ENCODE results near the gene TRIP10.
"Not testable (repeated sequence)": the region's sequence is repeated elsewhere in the genome, so short reads cannot be mapped to it uniquely, and the experiment has no call there.

TRIP10 gene

DNA sequence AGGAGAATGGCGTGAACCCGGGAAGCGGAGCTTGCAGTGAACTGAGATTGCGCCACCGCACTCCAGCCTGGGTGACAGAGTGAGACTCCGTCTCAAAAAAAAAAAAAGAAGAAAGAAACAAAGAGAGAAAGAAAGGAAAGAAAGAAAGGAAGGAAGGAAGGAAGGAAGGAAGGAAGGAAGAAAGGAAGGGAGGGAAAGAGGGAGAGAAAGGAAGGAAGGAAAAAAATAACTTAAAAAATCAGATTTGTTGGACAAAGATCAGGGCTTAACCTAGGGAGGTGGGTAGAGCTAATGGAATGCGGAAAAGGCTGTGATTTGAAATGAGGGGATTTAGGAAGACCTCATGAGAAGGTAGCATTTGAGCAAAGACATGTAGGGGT, 32.2 kb downstream of the TRIP10 start:
- not testable (repeated sequence) for DNase-seq

DNA sequence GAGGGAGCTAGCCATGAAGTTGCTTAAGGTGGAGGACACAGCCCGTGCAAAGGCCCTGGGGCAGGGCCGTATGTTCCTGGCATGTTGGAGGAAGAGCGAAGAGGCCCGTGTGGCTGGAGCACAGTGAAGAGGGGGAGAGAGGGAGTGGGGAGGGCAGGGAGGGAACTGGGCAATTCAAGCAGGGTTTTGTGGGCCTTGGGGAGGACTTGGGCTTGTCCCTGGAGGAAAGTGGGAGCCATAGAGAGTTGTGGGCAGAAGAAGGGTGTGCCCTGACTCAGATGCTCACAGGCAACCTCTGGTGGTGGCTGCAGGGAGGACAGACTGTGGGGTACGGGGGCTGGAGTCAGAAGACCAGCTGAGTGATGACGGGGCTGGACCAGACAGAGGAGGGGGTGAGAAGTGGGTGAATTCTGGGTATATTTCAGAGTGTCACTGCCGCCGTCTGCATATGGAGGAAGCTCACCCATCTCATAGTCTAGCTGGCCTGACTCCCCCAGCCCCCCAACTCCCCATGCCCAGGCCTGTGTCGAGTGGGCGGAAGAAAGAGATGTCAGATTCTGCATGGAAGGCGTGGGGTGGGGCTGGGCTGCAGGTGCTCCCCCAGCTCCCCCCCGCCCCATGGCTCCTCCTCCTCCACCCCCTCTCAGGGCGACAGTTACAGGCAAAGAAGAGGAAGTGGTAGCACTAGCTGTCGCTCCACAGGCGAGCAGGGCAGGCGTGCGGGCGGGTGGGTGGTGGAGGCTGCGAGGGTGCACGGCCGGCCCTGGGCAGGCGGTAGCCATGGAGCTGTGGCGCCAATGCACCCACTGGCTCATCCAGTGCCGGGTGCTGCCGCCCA, 32.8 kb downstream of the TRIP10 start, which contains the start of gene VAV1:
Gene VAV1 (plus strand): TSS at position 681 of the 838 bp plus-strand sequence. CDS start 100 bp downstream, at position 781.
- no peak for DNase-seq

DNA sequence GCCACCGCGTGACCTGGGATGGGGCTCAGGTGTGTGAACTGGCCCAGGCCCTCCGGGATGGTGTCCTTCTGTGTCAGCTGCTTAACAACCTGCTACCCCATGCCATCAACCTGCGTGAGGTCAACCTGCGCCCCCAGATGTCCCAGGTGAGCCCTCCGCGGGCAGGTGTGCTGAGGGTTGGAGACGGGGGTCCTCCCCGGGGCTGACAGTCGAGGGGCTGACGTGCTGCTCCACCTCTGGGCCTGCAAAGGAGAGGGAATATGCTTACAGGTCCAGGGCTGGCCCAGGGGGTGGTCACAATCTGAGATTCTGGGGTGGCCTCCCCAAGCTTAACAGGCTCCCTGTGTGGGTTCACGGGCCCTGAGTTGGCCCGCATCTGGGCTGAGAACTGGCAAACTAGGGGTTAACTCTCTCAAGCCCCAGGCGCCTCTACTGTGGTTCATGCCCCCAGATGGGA, 33.4 kb downstream of the TRIP10 start:
- no peak for DNase-seq

DNA sequence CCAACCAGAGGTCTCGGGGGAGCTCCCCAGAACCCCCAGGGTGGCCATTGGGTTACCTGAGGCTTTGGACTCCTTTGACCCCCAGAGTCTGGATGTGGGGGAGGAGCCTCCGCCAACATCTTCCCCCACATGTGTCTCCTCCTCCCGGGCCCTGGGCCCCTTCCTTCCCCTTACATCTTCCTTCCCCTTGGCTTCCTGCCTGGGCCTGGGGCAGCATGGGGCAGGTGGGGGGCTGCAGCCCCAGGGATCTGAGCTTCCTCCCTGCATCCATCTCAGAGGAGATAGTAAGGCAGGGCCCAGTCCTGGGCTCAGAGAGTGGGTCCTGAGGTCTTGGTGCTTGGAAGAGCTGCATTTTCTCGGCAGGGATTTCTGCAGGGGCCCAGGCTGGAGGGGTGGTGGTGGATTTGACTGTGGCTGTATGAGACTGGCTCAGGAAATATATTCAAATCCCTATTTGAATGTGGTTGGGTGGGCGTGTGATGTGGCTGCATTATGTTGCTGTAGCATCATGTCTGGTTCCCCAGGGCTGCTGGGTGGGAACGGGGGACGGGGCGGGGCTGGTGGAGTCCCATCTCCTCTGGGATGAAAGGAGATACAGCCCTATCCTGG, 33.9 kb downstream of the TRIP10 start:
- no peak for DNase-seq

DNA sequence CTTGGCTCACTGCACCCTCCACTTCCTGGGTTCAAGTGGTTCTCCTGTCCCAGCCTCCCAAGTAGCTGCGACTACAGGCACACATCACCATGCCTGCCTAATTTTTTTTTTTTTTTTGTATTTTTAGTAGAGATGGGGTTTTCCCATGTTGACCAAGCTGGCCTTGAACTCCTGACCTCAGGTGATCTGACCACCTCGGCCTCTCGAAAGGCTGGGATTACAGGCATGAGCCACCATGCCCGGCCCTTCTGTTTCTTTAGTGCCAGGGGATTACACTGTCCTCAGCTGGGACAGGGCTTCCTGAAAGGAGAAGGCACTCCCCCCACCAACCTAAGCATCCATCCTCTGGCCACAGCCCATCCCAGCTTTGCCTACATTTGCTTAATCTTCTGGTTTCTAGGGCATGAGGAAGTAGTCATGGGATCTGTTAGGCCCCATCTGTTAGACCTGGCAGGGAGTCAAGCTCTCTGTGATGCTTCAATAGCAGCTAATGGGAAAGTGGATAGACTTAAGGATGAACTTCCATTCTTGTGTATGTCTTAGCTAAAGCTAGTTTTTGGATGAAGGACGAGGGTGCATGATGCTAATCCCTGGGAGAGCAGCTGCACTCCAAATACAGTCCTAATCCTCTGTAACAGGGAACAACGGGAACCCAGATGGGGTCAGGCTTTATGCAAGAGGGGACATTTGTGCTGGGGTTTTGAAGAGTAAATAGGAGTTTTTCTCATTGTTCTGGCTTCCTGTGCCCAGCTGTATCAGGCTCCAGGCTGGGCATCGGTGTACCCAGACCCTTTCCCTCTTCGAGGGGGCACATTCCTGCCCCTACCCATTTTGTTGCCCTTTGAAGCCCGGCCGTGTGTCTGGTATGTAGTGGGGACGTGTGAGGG, 35.6 kb downstream of the TRIP10 start:
- DNase-seq = no peak

DNA sequence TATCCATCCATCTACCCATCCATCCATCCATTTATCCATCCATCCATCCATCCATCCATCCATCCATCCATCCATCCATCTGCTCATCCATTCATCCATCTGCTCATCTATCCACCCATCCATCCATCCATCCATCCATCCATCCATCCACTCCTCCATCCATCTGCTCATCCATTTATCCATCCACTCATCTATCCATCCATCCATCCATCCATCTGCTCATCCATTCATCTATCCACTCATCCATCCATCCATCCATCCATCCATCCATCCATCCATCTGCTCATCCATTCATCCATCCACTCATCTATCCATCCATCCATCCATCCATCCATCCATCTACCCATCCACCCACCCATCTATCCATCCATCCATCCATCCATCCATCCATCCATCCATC, 36.6 kb downstream of the TRIP10 start:
- not testable (repeated sequence) for DNase-seq

DNA sequence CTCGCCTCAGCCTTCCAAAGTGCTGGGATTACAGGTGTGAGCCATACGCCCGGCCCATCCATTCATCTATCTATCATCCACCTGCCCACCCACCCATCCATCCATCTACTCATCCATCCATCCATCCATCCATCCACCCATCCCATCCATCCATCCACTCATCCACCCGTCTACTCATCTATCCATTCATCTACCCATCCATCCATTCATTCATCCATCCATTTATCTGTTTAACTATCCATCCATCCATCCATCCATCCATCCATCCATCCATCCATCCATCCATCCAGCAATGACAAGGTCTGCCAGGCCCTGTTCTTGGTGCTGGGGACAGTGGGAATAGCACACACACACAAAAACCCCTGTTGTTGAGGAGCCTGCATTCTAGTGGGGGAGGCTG, 37.5 kb downstream of the TRIP10 start:
- no peak for DNase-seq

DNA sequence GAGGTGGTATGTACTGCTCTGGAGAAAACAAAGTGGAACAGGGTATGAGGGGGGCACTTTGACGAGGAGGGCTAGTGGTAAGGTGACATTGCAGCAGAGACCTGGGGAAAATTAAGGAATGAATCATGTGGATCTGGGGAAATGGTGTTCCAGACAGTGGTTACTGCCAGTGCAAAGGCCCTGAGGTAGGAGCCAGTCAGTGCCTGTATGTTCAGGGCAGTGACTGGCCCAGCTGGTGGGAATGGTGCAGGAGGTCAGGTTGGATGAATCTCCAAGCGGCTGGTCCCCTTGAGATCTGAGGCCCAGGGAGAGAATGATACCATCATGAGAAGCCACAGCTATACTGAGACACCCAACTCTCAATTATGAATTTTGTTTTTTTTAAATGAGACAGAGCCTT, 38.0 kb downstream of the TRIP10 start:
- DNase-seq = no peak

DNA sequence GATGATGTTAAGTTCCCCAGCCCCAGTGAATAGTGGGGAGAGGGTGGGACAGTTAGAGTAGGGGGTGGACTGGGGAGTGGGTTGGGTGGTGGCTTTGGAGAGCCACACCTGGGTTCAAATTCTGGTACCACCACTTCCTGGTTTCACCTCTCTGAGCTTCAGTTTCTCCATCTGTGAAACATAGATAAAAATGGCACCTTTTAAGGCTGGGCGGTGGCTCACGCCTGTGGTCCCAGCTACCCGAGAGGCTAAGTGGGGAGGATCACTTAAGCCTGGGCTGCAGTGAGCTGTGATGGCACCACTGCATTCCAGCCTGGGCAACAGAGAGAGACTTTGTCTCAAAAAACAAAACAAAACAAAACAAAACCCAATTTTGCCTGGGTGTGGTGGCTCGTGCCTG, 38.9 kb downstream of the TRIP10 start:
- DNase-seq = no peak

DNA sequence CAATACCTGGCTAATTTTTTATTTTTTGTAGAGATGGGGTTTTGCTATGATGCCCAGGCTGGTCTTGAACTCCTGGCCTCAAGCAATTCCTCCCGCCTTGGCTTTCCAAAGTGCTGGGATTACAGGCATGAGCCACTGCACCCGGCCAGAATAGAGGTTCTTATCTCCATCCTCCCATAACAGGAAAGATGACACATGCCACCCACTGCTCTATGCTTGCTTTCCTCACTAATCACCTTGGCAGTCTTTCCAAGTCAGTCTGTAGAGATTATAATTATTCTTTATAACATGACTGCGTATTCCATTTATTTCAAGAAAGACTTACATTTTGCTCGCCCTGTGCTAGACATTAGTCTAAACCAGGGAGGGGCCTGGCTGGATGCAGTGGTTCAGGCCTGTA, 39.7 kb downstream of the TRIP10 start:
- DNase-seq = no peak

DNA sequence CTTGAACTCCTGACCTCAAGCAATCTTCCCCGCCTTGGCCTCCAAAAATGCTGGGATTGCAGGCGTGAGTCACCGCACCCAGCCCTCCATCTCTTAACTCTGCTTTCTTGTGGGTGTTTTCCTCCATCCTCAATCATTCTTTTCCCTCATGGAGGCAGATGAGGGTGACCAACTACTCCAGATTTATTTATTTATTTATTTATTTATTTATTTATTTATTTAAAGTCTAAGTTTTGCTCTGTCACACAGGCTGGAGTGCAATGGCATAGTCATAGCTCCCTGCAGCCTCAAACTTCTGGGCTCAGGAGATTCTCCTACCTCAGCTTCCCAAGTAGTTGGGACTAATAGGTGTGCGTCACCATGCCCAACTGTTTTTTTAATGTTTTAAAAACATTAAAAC, 47.9 kb downstream of the TRIP10 start:
- no peak for DNase-seq

DNA sequence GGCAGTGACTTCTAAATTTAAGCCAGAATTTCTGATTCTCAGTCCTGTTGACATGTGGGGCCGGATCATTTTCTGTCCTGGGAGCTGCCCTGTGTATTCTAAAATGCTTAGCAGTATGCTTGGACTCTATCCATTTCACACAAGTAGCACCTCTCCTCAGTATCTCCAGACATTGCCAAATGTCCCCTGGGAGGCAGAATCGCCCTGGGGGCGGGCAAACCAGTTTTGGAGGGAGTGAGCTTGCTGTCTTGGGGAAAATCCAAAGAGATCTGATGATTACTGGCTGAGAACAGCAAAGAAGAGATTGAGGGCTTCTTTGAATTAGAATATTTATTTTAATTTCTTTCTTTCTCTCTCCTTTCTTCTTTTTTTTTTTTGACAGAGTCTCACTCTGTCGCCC, 49.4 kb downstream of the TRIP10 start:
- DNase-seq = no peak

DNA sequence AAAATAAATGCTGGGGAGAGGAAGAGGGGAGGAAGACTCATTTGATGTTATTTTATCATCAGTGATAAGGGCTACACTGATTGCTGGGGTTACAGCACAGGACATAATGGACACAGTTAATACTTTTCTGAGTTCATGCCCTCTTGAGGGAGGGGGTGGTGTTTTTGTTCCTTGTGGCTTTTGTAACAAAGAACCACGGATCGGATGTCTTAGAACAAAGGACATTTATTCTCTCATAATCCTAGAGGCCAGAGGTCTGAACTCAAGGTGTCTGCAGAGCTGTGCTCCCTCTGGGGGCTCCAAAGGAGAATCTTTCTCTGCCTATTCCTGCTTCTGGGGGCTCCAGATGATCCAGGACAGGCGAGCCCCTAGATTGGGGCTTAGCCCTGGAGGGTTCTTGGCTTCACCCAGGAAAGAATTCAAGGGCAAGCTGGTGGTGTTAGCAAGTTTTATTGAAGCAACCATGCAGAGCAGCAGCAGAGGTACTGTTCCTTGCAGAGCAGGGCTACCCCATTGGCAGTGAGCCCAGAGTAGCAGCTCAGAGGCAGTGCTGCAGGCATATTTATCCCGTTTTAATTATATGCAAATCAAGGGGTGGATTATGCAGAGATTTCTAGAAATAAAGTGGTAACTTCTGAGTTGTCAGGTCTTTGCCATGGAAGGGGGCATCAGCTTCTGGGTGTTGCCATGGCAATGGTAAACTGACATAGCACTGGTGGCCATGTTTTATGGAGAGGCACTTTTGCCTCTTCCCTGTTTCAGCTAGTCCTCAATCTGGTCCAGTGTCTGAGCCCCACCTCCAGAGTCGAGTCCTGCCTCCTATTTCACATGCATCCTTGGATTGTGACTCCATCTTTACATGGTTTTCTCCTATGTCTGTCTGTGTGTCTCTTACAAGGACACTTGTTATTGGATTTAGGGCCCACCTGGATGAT, 51.0 kb downstream of the TRIP10 start:
- no peak for DNase-seq

DNA sequence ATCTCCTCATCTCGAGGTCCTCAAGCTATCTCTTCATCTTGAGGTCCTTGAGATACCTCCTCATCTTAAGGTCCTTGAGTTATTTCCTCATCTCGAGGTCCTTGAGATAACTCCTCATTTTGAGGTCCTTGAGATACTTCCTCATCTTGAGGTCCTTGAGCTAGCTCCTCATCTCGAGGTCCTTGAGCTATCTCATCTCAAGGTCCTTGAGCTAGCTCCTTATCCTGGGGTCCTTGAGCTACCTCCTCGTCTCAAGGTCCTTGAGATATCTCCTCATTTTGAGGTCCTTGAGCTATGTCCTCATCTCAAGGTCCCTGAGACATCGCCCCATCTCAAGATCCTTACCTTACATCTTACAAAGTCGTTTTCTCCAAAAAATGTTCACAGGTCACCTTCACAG, 51.8 kb downstream of the TRIP10 start:
- no peak for DNase-seq

DNA sequence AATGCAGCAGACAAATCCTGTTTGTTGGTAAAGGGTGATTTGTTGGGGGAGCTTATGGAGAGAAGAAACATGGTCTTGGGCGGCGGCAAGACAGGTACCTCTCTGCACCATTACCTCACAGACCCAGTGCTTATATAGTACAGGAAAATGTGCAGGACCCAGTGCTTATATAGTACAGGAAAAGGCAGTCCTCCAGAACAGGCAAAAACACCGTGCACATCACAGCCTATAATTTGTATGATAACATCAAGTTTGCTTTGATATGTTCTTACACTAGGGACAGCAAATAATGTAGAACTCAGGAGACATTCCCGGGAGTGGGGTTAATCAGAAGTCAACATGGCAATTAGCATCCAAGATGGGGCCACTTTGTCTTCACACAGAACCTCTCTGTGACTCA, 53.9 kb downstream of the TRIP10 start:
- DNase-seq = no peak

DNA sequence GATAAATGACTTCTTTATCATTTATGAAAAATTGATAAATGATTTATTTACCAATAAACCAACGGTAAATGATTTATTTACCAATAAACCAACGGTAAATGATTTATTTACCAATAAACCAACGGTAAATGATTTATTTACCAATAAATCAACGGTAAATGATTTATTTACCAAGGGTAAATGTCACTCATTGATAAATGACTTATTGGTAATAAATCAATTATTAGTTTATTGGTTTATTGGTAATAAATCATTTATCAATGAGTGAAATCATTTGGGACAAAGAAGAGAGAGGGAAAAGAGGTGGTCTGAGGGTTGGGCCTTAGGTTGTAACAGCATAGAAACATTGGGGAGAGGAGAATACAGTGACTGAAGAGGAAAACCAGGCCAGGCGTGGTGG, 54.5 kb downstream of the TRIP10 start:
- DNase-seq = no peak

DNA sequence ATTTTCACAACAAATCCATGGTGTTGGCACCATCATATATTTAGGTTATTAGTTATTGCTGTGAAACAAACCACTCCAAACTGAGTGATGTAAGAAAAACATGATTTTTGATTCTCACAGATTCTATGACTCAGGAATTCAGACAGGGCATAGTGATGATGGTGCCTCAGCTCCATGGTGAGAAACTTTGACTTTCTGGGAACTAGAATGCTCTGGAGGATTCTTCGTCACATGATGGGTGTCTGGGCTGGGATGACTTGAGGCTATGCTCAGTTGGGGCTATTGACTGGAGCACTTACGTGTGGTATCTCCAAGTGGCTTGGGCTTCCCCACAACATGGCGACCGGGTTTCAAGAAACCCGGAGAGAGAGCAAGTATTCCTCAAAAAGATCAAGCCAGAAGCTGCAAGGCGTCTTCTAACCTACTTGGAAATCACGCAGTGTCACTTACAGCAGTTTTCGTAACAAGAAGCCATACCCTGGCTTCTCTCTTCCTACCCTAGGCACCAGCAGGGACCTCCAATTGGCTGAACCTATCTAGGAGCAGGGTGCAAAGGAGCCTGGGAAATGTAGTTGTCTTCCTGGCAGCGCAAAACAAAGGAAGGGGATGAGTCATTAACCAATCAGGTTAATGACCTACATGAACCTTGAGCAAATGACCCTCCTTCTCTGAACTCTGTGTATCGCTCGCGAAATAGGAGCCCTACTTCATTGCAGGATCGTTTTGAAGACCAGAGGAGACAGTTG, 55.4 kb downstream of the TRIP10 start:
- no peak for DNase-seq

DNA sequence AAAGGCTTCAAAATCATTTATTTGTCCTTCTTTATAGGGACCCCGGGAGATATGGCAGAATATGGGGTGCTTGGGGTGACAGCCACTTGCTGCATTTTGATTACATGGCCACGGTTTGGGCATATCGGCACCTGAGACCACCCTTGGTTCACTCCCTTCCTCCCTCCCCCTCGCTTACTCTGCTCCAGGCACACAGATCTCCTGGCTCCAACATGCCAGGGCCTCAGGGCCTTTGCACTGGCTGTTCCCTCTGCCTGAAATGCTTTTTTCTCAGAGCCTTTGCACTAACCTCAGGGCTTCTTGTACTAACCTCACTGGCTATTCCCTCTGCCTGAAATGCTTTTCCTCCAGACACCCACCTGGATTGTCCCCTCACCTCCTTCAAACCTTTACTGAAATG, 56.8 kb downstream of the TRIP10 start:
- no peak for DNase-seq

DNA sequence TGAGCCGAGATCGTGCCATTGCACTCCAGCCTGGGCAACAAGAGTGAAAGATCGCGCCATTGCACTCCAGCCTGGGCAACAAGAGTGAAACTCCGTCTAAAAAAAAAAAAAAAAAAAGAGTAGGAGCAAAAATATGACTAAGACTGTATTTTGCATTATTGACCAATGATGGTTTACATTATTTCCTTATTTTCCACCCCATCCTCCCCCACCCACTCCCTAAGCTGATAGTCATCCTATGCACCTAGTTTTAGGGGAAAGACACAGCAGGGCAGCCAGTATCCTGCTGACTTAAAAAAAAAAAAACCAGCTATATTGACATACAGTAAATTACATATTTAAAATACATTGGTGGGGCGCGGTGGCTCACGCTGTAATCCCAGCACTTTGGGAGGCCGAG, 58.2 kb downstream of the TRIP10 start:
- no peak for DNase-seq

DNA sequence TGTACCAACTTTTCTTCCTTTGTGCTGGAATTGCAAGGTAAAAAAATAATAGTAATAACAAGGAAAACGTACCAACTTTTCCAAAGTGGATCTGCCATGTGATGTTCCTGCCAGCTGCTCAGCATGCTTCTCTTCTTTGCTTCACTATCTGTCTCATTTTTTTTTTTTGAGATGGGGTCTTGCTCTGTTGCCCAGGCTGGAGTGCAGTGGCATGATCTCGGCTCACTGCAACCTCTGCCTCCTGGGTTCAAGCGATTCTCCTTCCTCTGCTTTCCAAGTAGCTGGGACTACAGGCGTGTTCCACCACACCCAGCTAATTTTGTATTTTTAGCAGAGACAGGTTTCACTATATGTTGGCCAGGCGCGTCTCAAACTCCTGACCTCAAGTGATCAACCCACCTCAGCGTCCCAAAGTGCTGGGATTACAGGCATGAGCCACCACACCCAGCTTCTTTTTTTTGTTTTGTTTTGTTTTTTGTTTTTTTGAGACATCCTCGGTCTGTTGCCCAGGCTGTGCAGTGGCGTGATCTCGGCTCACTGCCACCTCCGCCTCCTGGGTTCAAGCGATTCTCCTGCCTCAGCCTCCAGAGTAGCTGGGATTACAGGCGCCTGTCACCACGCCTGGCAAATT, 60.8 kb downstream of the TRIP10 start:
- DNase-seq = not testable (repeated sequence)

DNA sequence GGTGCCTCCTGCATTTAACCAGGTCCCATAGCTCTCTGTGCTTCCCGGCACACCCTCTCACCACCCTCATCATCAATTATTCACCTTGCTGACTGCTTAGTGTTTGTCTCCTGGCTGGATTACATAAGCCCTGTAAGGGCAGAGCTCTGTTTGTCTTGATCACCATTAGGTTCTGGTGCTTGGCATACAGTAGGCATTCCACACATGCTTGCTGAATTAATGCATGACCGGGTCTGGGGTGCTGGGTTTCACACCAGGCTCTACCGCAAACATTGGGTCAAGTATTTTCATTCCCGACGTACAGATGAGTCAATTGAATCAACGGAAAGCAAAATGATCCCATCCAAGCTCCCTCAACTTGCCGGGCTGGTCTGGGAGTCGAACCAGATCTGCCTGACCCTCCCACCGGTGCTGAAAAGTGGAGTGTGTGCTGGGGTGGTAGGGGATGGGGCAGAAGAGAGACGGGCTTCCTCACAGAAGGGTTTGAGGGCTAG, 61.6 kb downstream of the TRIP10 start:
- DNase-seq = no peak
